CD1c-positive myeloid dendritic cell (primary cell): Measurements from ENCODE around the gene HDAC5.
"Not testable (repeated sequence)": the region's sequence is repeated elsewhere in the genome, so short reads cannot be mapped to it uniquely, and the experiment has no call there.

ENCODE experiments used
- DNase-seq: peaks from one replicate; pipeline ENCODE4 v3.0.0-alpha.2; 2016; ENCODE audit errors: extremely low spot score

Gene HDAC5

DNA sequence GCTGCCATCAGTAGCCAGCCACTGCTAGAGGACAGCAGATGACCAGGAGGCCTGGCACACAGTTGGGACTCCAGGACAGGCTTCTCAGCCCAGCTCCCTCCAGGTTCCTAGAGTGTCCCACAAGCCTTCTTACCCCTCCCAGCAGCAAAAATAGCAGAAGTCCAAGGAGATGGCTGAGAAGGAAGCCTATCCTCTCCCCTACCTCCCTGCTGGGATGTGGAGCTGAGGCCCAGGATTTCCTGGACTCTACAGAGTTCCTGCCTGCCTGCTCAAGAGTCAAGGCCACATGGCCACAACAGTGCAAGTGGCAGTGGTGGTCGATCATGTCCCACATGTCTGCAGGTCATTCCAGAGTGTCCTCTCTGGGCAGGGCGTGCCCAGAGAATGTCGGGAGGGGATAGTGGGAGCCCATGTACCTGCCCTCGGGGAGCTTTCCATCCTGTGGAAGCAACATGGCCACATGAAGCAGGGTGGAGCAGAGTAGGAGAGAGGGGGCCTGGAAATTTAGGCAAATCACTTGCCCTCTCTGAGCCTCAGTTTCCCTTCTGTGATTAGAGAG lies 10.6 kb upstream of the HDAC5 start:
- no peak for DNase-seq

GRCh38 chr17:44132275-44132821 lies 8.9 kb upstream of the HDAC5 start:
- DNase-seq, result no peak

DNA sequence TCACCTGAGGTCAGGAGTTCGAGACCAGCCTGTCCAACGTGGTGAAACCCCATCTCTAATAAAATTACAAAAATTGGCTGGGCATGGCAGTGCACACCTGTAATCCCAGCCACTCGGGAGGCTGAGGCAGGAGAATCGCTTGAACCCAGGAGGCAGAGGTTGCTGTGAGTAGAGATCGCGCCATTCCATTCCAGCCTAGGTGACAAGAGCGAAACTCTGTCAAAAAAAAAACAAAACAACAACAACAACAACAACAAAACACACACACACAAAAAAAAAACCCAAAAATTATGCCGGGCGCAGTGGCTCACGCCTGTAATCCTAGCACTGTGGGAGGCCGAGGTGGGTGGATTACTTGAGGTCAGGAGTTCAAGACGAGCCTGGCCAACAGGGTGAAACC lies 7.9 kb upstream of the HDAC5 start:
- DNase-seq, result not testable (repeated sequence)

DNA sequence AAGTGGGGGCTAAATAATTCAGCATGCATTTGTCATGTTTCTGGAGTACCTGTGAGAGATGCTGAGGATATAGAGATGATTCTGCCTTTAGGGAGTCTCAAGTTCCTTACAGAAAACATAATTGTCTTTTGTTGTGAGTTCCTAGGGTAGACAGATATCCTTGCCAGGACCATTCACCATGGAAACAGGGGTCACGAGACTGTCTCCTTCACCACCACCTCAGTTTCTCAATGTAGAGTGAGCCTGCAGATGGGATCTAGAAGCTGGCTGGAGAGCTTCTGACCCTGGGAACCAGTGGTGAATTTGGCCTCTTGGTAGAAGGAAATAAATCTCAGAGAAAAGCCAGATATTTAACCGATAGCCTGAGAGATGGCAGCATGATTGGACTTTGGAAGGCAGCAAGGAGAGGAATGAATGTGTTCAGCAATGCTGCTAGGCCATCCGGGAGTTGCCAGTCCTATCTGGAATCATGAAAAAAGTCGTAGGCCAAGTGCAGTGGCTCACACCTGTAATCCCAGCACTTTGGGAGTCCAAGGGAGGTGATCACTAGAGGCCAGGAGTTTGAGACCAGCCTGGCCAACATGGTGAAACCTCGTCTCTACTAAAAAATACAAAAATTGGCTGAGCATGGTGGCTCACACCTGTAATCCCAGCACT lies 7.4 kb upstream of the HDAC5 start:
- DNase-seq, result no peak

- no peak for DNase-seq
Observed at GRCh38 chr17:44128383-44128782, 4.9 kb upstream of the HDAC5 start.

DNA sequence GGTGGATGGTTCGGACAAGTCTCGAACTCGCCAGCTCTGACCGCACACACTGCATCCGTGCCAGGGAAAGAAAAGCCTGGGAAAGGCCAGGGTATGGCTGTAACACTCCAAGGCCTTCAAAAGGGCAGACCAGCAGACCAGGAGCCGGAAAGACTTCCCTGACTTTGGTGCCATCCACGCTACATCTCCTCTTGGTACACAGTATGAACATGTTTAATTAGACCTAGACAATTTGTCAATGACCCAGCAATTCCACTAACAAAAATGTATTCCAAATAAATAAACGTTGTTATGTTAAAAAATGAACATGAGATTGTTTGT lies 637 bp upstream of the HDAC5 start:
- DNase-seq, result no peak

DNA sequence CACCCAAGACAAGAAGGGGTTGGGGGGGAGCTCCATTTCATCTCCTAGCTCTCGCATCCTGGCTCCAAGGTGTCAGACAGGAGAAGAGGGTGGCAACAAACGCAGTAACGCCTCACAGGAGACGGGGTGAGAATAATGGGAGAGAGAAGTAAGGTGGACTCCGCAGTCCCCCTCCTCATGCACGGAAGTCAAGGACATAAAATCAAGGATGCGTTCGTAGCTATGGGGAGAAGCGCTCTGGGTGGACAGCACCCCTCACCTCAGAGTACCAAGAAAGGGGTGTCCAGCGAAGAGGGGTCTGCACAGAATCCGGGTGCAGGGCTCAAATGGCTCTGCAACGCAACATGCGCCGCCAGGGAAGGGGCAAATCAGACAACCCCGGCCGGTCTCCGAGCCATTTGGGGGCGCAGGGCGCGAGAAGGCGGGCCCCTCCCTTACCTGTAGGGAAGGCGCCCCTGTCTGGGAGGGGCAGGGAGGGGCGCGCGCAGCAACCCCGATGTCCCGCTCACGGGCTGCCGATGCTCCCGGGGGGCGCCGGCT lies 555 bp downstream of the HDAC5 start:
- no peak for DNase-seq

DNA sequence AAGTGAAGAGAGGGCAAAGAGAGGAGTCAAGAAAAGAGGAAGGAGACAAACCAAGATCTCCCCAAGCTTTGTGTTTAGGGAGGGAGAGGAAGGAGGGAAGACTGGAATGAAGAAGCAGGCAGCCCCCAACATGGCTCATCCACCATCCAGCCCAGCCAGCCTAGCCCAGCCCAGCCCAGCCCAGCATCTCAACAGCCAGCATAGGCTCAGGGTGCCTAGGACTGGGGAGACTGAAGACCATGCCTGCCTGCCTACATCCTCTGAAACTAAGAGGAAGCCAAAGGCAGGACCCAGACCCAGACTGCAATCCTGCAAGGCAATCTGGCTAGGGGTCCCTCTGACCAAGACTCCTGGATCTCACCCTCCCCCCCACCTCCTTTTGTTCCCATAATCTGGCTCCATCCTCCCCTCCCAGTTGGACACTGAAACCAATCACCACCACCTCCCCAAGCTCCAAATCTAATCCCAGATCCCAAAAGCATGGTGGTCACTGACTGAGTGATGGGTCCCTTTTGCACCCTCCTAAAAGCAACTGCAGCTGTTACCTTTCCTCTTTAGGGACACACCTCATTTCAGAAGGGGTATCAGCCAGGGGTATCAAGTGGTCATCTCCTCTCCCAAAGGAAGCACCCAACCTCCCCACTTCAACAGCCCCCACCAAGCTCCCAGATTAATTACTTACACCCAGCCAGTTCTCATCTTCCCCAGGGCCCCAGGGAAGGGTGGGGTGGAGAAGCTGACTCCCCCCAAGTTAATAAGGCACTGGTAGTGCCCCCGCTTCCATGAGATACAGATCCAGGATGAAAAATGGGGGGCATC lies 1.2 kb downstream of the HDAC5 start:
- no peak for DNase-seq

DNA sequence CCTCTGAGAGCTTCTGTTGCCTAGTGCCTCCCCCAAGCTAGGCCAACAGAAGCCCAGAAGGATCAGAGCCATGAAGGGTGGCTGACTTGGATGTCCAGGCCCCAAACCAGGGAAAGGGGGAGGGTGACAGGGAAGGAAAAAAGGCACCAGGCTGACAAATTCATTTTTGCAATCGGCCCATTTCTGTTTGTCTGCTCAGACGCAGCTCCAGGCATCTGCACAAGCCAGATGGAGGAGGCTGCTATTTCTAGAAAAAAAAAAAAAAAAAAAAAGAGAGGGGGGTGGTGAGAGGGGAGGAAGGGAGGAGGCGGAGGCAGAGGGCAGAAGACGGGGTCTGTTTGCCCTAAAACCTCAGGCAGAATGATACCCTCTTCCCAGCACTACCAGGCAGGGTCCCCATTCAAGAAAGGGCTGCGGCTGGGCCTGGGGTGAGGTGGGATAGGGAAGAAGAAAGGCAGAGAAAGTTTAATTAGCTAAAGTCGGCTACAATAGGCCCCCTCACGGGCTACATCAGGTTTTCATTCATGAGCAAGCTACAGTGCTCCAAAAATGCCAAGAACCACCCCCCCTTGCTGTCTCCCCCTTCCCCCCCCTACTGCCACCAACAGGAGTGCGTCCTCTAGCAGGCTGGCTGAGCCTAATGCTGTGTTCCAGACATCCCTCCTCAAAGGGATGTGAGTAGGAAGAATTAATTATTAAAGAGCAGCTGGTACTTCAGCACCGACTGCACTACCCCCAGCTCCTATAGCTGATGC lies 2.4 kb downstream of the HDAC5 start:
- no peak for DNase-seq

GRCh38 chr17:44120281-44120680 lies 3.2 kb downstream of the HDAC5 start:
- not testable (repeated sequence) for DNase-seq

DNA sequence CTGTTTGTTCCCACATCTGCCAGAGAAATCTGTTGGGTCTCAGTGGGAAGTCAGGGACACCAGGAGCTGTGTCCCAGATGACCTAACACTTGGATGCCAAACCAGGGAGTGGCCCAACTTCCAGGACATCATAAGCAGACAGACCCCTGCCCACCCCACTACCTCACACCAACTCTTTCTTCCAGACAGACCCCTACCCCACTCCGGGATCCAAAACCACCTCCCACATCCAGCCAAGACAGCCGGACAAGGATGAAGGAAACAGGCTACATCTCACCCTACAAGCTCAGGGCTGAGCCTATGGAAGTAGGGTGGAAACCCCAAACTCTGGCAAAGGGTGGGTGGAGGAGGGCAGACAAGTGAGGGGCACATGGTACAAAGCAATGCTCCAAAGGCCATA lies 3.6 kb downstream of the HDAC5 start:
- DNase-seq, result no peak

DNA sequence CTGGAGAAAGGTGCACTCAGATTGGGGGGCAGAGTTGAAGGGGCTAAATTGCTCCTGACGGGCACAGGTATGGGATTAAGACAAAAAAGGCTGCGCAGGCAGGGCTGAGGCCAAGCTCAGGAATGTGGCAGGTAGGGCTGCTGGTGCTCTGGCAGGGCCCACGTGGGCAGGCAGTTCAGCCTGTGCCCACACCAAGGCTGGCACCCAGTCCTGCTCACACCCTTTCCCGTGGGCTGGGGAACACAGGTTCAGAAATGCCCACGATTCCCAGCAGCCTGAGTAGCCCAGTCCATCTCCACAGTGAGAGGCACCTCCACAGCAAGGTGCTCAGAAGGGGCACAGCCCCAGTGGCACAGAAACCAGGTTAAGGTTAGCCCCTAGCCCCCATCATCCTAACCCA lies 4.4 kb downstream of the HDAC5 start:
- no peak for DNase-seq

GRCh38 chr17:44118427-44119050 lies 4.9 kb downstream of the HDAC5 start:
- no peak for DNase-seq

- DNase-seq, result no peak
Observed at GRCh38 chr17:44117351-44117750, 6.1 kb downstream of the HDAC5 start.

DNA sequence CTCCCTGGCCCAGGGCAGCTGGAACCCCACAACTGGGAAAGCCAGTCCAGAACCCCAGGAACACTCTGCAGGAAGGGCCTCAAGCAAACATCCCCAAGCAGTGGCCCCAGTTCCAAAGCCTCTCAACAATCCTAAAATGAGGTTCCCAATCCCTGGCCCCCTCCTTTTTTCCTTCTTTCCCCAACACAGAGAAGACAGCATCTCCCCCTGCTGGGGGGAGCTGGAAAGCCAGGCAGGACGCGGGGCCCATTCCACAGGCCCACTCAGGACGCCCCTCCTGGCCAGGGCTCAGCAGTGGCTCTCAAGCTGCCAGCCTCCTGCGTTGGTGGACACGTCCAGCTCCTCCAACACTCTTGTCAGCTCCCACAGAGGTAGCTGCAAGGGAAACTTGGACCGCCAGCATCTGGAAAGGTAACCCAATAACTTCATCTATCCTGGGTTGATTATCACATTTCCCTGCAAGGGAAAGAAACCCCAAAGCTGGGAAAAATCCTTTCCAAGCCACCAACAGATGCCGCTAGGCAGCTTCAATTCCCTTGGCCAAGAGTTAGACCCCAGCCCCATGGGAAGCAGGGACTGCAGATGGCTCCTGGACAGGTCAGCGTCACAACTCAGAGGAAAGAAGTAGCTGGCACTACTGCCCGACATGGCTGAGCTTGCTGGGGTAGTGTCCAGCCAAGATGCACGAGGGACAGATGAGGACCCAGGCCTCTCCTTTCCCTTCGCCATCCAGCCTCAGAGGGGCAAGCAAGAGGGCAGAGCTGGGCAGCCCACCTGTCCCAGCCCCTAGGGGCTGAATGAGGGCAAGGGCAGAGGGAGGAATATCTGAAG lies 7.6 kb downstream of the HDAC5 start:
- peak; percentile 40 for DNase-seq

GRCh38 chr17:44113868-44114840 lies 9.3 kb downstream of the HDAC5 start:
- DNase-seq, result no peak

- DNase-seq, result no peak
Observed at GRCh38 chr17:44113382-44113781, 10.1 kb downstream of the HDAC5 start.

DNA sequence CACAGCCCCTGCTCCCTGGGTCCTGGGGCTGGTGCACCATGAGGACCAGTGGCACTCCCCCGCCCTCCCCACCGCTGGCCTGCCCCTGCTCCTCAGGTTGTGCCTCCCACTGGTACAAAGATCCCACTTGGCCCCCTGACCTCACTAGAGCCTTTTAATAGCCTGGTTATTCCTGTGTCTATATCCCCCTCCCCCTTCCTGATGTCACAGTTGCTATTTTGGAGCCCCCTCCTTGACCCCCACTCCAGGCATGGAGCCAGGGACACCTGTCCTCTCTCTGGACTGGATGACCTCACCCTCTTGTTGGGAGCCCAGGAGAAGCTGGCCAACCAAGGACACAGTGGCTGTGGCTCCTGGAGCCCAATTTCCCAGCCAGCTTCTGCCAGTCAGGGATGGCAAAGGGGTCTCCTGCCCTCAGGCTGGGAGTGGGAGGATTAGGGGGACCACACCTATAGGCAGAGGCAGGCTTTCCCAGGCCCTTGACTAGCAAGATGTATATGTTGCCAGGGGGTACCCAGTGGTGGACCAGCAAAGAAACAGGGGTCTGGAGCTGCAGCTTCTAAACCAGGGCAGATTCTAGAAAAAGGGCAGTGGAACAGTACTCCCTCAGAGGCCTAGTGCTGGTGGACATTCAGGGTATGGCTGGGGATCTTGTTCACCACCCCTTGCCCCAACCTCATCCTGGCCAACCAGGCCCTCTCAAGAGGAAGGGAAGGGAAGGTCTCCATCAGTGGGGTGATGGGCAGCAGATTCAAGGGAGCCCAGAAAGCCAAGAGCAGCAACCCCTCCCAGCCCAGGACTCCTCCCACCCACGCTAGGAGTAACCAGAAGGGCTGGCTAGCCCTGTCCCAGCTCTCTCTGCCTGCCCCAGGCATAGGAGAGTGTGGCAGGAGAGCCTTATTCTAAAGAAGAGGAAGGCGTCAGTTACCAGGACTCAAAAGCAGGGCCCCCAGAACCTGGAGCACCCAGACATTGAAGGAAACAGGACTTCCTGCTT lies 10.9 kb downstream of the HDAC5 start:
- DNase-seq, result no peak
